Colonic mucosa (tissue), 4 donors: ENCODE results near the gene CES2. TPM values are rescaled to one million over a fixed set of nuclear protein-coding genes. Genes with fewer than 3 reads are reported as not detected.
"Not testable (repeated sequence)": the region's sequence is repeated elsewhere in the genome, so short reads cannot be mapped to it uniquely, and the experiment has no call there.

Experiments
- DNase-seq: peaks from one replicate; pipeline ENCODE4 v3.0.0-alpha.2; 2020
- H3K27ac ChIP-seq: fragments of 200-600 bp; one replicate; pipeline ENCODE4 v1.8.0; 2021
- H3K27me3 ChIP-seq: fragments of 200-600 bp; one replicate; pipeline ENCODE4 v1.8.0; 2021
- H3K36me3 ChIP-seq: fragments of 200-600 bp; one replicate; pipeline ENCODE4 v1.8.0; 2021
- H3K4me1 ChIP-seq: fragments of 200-600 bp; one replicate; pipeline ENCODE4 v1.8.0; 2021; ENCODE audit warnings: mild to moderate bottlenecking
- H3K4me3 ChIP-seq: fragments of 200-600 bp; one replicate; pipeline ENCODE4 v1.8.0; 2021
- H3K9ac ChIP-seq, 2 donors: one replicate each; pipeline ENCODE4 v1.7.0; 2013; ENCODE audit warnings: control low read depth in 2 of 2, low read depth in 2 of 2, low read length in 2 of 2
- H3K9me3 ChIP-seq: fragments of 200-600 bp; one replicate; pipeline ENCODE4 v1.8.0; 2021
- intact Hi-C: fragments of 100-400 bp; cut with DNase I; formaldehyde crosslinking; loops from one replicate; pipeline ENCODE4 v1.14.1; 2022
- total RNA-seq, 2 donors: library from RNA; stranded (reverse); fragmentation: NEBNext Ultra II Directional in 1 of 2; extraction: Animal tissue kit (Norgen Biotek cat#: 25700) in 1 of 2; gene quantifications; one replicate each; pipeline ENCODE4 v1.2.1, GENCODE V29; 2021
- TF ChIP-seq, protein P1 (sequence below): fragments of 200-600 bp; IDR thresholded peaks from one replicate; pipeline ENCODE4 v1.8.0; 2022; ENCODE audit warnings: antibody characterized with exemption, mild to moderate bottlenecking
- donor health status: healthy.
- donor health status: DM: no; HTN: no; CAD: no.
- donor health status: DM: no; HTN: no; CAD: no.

The CES2 gene
- total RNA-seq, 2 donors from 2014 or later: 407 to 525 TPM

DNA sequence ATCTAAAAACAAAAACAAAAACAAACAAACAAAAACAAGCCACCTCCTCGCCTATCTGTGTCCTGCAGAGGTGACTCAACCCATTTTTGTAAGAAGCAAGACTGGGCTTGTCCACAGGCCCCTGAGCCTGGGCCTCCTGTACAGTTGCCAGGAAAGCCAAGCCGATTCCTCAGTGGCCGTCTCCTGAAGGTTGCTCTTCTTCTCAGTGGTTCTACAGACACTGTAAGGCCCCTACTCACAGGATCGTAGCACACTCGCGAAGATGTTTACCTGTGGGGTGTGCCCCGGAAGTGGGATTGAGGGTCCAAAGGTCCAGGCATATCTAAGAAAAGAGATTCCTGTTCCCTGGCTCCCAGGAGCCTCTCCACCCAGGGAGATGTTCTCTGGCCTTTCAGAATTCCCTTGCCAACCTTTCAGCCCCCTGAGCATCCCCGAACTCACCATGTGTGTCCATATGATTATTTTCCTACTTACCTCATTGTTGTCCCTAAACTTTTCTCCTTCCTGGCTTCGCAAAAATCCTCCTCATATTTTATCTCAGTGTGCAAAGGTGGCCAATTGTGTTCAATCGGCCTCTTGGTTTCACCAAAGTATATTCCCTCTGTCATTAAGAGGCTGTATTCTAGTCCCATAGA lies 18.3 kb downstream of the CES2 start:
- Histone ChIP-seq H3K4me3 (no peak overlapping the region), H3K27ac (peak overlapping the region; percentile 62), H3K36me3 (no peaks in the 10 kb centered on the region), H3K4me1 (peaks cover 4% of the 10 kb centered on the region), H3K27me3 (no peaks in the 10 kb centered on the region), H3K9ac (peak overlapping the region in 1 of 2 donors; percentile 71), H3K9me3 (no peaks in the 10 kb centered on the region)
- TF ChIP-seq, protein P1, sequence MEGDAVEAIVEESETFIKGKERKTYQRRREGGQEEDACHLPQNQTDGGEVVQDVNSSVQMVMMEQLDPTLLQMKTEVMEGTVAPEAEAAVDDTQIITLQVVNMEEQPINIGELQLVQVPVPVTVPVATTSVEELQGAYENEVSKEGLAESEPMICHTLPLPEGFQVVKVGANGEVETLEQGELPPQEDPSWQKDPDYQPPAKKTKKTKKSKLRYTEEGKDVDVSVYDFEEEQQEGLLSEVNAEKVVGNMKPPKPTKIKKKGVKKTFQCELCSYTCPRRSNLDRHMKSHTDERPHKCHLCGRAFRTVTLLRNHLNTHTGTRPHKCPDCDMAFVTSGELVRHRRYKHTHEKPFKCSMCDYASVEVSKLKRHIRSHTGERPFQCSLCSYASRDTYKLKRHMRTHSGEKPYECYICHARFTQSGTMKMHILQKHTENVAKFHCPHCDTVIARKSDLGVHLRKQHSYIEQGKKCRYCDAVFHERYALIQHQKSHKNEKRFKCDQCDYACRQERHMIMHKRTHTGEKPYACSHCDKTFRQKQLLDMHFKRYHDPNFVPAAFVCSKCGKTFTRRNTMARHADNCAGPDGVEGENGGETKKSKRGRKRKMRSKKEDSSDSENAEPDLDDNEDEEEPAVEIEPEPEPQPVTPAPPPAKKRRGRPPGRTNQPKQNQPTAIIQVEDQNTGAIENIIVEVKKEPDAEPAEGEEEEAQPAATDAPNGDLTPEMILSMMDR: no peak
- peak; percentile 88 for DNase-seq
- intact Hi-C loops: no loop called here

DNA sequence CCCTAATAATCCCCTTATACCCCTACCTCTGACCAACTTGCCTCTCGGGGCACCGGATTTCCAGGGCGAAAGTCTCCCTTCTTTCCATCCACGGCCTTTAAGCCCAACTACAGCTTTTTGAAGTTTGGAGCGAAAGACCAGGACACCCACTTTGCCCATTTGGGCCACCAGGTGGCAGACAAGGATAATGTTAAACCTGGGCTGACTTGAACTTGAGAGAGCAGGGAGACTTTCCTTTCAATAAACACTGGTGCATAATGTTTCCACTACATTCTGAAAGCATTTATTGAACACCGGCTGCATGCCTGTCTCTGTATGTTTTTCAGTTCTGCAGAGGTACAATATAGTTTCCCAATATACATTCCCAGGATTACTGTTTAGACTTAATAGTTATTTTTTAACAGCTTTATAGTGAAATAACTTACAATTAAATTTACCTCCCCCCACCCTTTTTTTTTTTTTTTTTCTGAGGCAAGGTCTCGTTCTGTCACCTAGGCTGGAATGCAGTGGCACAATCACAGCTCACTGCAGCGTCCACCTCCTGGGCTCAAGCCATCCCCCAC lies 18.9 kb downstream of the CES2 start:
- peaks cover 4% of the 10 kb centered on the region for H3K4me1 ChIP-seq
- peak overlapping the region in 1 of 2 donors; percentile 71 for H3K9ac ChIP-seq
- intact Hi-C loops: no loop called here
- H3K27ac ChIP-seq: peak overlapping the region; percentile 62
- TF ChIP-seq, protein P1: peak; percentile 81
- no peaks in the 10 kb centered on the region for H3K36me3 ChIP-seq
- H3K4me3 ChIP-seq: no peak overlapping the region
- no peaks in the 10 kb centered on the region for H3K9me3 ChIP-seq
- H3K27me3 ChIP-seq: no peaks in the 10 kb centered on the region
- DNase-seq: peak; percentile 94

DNA sequence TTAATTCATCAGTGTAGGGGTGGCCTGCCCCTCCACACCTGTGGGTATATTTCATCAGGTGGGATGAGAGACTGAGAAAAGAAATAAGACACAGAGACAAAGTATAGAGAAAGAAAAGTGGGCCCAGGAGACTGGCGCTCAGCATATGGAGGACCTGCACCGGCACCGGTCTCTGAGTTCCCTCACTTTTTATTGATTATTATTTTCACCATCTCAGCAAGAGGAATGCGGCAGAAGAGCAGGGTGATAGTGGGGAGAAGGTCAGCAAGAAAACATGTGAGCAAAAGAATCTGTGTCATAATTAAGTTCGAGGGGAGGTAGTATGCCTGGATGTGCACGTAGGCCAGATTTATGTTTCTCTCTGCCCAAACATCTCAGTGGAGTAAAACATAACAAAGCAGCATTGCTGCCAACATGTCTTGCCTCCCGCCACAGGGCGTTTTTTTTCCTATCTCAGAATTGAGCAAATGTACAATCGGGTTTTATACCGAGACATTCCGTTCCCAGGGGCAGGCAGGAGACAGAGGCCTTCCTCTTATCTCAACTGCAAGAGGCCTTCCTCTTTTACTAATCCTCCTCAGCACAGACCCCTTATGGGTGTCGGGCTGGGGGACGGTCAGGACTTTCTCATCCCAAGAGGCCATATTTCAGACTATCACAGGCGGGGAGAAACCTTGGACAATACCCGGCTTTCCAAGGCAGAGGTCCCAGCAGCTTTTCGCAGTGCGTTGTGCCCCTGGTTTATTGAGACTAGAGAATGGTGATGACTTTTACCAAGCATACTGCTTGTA lies 20.2 kb downstream of the CES2 start:
- H3K9me3 ChIP-seq, intact Hi-C loops, H3K36me3 ChIP-seq, H3K27me3 ChIP-seq, DNase-seq, H3K9ac ChIP-seq, H3K4me3 ChIP-seq, H3K4me1 ChIP-seq: not testable (repeated sequence)
- H3K27ac ChIP-seq: peak overlapping the region; percentile 39

DNA sequence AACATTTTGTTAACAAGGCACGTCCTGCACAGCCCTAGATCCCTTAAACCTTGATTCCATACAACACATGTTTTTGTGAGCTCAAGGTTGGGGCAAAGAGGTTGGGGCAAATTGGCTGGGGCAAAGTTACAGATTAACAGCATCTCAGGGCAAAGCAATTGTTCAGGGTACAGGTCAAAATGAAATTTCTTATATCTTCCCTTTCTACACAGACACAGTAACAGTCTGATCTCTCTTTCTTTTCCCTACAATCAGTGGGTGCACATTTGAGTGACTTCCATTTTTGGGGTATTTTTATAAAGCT lies 20.8 kb downstream of the CES2 start:
- peak overlapping the region; percentile 39 for H3K27ac ChIP-seq
- intact Hi-C loops, H3K4me1 ChIP-seq: not testable (repeated sequence)

DNA sequence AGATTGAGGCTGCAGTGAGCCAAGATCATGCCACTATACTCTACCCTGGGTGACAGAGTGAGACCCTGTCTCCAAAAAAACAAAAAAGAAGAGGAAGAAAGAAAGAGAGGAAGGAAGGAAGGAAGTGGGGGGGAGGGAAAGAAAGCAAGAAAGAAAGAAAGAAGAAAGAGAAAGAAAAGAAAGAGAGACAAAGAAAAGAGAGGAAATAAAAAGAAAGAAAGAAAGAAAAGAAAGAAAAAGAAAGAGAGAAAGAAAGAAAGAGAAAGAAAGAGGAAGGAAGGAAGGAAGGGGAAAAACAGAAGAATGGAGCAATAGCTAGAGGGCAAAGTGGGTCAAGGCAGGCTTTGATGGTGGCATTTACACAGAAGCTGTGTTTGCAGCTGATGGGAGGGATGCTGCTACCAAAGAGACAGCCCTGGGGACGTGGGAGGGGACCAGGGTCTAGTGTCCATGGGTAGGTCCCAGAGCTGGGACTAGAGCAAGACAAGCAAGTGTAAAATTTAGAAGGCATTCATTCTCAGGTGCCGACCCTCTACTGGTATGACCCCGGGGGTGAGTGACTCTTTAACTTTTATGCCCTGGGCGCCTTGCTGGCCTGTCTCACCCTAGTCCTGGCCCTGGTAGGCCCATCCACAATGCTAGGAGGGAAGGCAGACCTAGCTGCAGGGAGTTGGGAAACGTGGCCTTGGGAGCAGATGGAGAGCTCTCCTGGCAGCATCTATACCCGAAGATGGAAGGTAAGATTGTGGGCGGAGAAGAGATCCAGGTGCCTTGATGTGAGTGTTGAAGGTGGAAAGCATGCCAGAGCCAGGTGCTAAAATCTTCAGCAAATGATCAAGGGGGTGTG lies 23.8 kb downstream of the CES2 start:
- Histone ChIP-seq H3K9me3 (no peaks in the 10 kb centered on the region), H3K9ac (peak overlapping the region in 1 of 2 donors; percentile 2), H3K4me3 (no peak overlapping the region), H3K27me3 (no peaks in the 10 kb centered on the region), H3K36me3 (no peaks in the 10 kb centered on the region), H3K27ac (no peak overlapping the region), H3K4me1 (peaks cover 4% of the 10 kb centered on the region)
- intact Hi-C loops: no loop called here
- TF ChIP-seq, protein P1: no peak
- DNase-seq: no peak

More for the DNA sequence above, 20.8 kb downstream of the CES2 start:
- not testable (repeated sequence) for H3K9ac ChIP-seq, H3K36me3 ChIP-seq, H3K9me3 ChIP-seq, H3K27me3 ChIP-seq, H3K4me3 ChIP-seq, DNase-seq

DNA sequence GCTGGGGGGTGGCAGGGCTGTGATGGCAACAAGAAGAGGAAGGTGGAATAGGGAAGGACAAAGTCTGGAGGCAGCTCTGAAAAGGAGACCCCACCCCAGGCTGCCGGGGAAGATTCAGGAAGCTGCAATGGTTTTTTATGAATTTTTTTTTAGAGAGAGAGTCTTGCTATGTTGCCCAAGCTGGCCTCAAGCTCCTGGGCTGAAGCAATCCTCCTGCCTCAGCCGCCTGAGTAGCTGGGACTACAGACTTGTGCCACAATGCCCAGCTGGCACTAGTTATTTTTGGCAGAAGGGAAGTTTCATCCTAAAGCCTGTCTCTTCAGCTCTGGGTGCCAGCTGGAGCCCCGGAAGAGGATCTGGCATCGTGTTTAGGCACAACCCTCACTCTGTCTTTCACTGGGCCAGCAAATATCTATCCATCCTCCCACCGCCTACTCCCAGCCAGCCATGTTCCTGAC lies 24.4 kb downstream of the CES2 start:
- no peak overlapping the region for H3K4me3 ChIP-seq
- peak overlapping the region; percentile 22 for H3K27ac ChIP-seq
- TF ChIP-seq, protein P1: no peak

More for the DNA sequence above, 24.4 kb downstream of the CES2 start:
- intact Hi-C loops: no loop called here
- Histone ChIP-seq H3K9me3 (no peaks in the 10 kb centered on the region), H3K27me3 (no peaks in the 10 kb centered on the region), H3K9ac (peak overlapping the region in 1 of 2 donors; percentile 2), H3K4me1 (peaks cover 4% of the 10 kb centered on the region), H3K36me3 (no peaks in the 10 kb centered on the region)
- peak; percentile 61 for DNase-seq
